AG04450 (cell line): ENCODE data around the gene OR51E2. TPM values are rescaled to one million over a fixed set of nuclear protein-coding genes. Genes with fewer than 3 reads are reported as not detected.

Experiments
- CTCF ChIA-PET: fragments of 300-600, 350-600 bp; formaldehyde crosslinking; extraction: SDS; loops from one replicate; lab custom pipeline; 2022; ENCODE audit warnings: antibody characterized with exemption, inconsistent platforms; lab: Charles Lee
- POLR2A ChIA-PET: fragments of 350-600 bp; formaldehyde crosslinking; extraction: SDS; loops from one replicate; lab custom pipeline; 2021; ENCODE audit warnings: antibody characterized with exemption, inconsistent platforms; lab: Yijun Ruan, JAX
- DNase-seq: peaks from one replicate; pipeline ENCODE4 v3.0.0-alpha.2; 2011; ENCODE audit warnings: low read depth, low spot score
- H3K27ac ChIP-seq: one replicate; pipeline ENCODE4 v1.5.1; 2012; ENCODE audit warnings: low read depth, low read length, control low read depth
- H3K27me3 ChIP-seq: one replicate; pipeline ENCODE4 v1.6.0; 2012; ENCODE audit warnings: low read length; ENCODE audit not compliant: control insufficient read depth, insufficient read depth
- H3K4me3 ChIP-seq: 2 replicates; pipeline ENCODE4 v1.5.1; 2011; ENCODE audit warnings: mild to moderate bottlenecking, low read depth, low read length, control low read depth
- H3K9me3 ChIP-seq: 2 replicates; pipeline ENCODE4 v1.5.1; 2012; ENCODE audit warnings: low read length; ENCODE audit not compliant: control insufficient read depth, insufficient read depth
- CTCF ChIP-seq: IDR thresholded peaks from 2 replicates; pipeline ENCODE4 v1.5.1; 2011; ENCODE audit warnings: low read depth, low read length, control low read depth, inconsistent platforms
- polyA plus RNA-seq: library from polyadenylated mRNA; depleted of rRNA; stranded (reverse); fragments of >200 nt; gene quantifications from 2 replicates; pipeline ENCODE4 v1.2.3, GENCODE V29; 2011

The OR51E2 gene
- polyA plus RNA-seq, 1 experiment: 0.77 TPM

DNA sequence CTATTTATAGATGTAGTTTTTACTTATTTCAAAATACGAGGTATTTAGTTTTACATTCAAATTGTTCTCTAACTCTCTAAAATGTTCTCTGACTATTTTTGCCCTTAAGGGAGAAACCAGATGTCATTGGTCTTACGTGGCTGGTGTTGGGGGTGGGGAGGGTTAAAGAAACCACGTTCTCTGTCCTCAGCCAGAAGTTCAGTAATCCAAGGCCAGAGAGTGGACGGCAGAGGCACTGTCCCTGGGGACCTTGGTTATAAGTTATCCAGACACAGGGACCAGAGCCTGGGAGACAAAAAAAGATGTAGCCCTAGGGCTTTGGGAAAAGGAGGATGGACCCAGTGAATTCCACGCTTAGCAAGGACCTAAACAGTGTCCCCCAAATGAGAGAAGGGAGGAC is 54.6 kb downstream of the OR51E2 start:
- Histone ChIP-seq H3K4me3 (no peak overlapping the region), H3K9me3 (no peaks in the 10 kb centered on the region), H3K27ac (no peak overlapping the region), H3K27me3 (no peaks in the 10 kb centered on the region)
- POLR2A ChIA-PET: no interaction called here
- no peak for TF ChIP-seq CTCF
- CTCF ChIA-PET: interaction anchor here (0.7 kb wide), 1 partner anchor 183 kb away, joined by 3 read pairs; no protein-coding TSS in a partner anchor
- DNase-seq: no peak

GRCh38 chr11:4642043-4642442 is 55.6 kb downstream of the OR51E2 start:
- POLR2A ChIA-PET: no interaction called here
- CTCF ChIA-PET: no interaction called here
- Histone ChIP-seq H3K9me3 (no peaks in the 10 kb centered on the region), H3K27me3 (no peaks in the 10 kb centered on the region), H3K27ac (no peak overlapping the region), H3K4me3 (no peak overlapping the region)
- TF ChIP-seq CTCF: no peak
- no peak for DNase-seq

DNA sequence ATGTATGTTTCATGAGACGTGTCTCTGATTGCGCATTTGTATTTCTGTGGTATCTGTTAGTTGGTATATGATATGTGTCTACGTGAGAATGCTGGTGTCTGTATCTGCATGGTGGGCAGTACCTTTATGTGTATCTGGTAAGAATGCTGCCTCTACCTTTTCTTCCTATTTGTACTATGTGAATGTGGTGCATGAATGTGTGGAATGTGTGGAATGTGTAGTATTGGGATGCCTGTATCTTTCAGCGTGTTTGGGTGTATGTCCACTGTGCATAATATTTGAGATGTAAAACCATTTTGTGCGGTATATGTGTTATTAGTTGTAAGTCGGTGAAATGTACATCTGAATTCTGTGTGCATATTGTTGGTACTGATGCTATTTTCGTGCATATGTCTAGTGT is 56.2 kb downstream of the OR51E2 start:
- no peaks in the 10 kb centered on the region for H3K9me3 ChIP-seq
- no peak overlapping the region for H3K27ac ChIP-seq
- H3K4me3 ChIP-seq: no peak overlapping the region
- POLR2A ChIA-PET: no interaction called here
- CTCF ChIA-PET: no interaction called here
- H3K27me3 ChIP-seq: no peaks in the 10 kb centered on the region
- TF ChIP-seq CTCF: no peak
- no peak for DNase-seq

- CTCF ChIA-PET: interaction anchor here (0.9 kb wide), 1 partner anchor 186 kb away, joined by 3 read pairs; no protein-coding TSS in a partner anchor
- TF ChIP-seq CTCF: no peak
- H3K27ac ChIP-seq: no peak overlapping the region
- no peaks in the 10 kb centered on the region for H3K27me3 ChIP-seq
- POLR2A ChIA-PET: no interaction called here
- H3K4me3 ChIP-seq: no peak overlapping the region
- DNase-seq: no peak
- H3K9me3 ChIP-seq: no peaks in the 10 kb centered on the region
Observed at GRCh38 chr11:4639931-4640330, 57.7 kb downstream of the OR51E2 start.

GRCh38 chr11:4637662-4638047 is 60.0 kb downstream of the OR51E2 start:
- ChIA-PET CTCF (interaction anchor here (0.6 to 4.2 kb wide), 64 partner anchors 10 to 744 kb away, joined by 3 to 134 read pairs (median 5); partner anchors contain the start of genes OR51E2, OR51F2, OR52A1 and TRIM68), POLR2A (no interaction called here)
- Histone ChIP-seq H3K9me3 (no peaks in the 10 kb centered on the region), H3K27me3 (no peaks in the 10 kb centered on the region), H3K4me3 (no peak overlapping the region), H3K27ac (no peak overlapping the region)
- DNase-seq: no peak
- TF ChIP-seq CTCF: no peak
